Right cardiac atrium (tissue), 5 donors: ENCODE data around the gene BOK. TPM values are rescaled to one million over a fixed set of nuclear protein-coding genes. Genes with fewer than 3 reads are reported as not detected.
A peak's percentile ranks its signal among the peaks of the same experiment; 100 is the strongest.

Source experiments
- ATAC-seq, 2 donors: fragments of 200-7000 bp; cut with Tn5 transposase; one replicate each; pipeline versions ENCODE4 v1.8.0 to v1.9.1; 2020; ENCODE audit warnings: moderate library complexity in 2 of 2, mild to moderate bottlenecking in 1 of 2
- DNase-seq, 3 donors: peaks; one replicate each; pipeline ENCODE4 v3.0.0-alpha.2; 2020
- H3K27ac ChIP-seq: one replicate; pipeline ENCODE4 v1.5.1; 2013; ENCODE audit warnings: mild to moderate bottlenecking, low read length, control low read depth, moderate library complexity
- H3K27me3 ChIP-seq: one replicate; pipeline ENCODE4 v1.6.1; 2013; ENCODE audit not compliant: control insufficient read depth, insufficient read depth
- H3K4me1 ChIP-seq: one replicate; pipeline ENCODE4 v1.6.1; 2013; ENCODE audit warnings: low read length; ENCODE audit not compliant: control insufficient read depth, insufficient read depth
- H3K4me3 ChIP-seq: one replicate; pipeline ENCODE4 v1.5.1; 2013; ENCODE audit warnings: low read length, control low read depth
- H3K9me3 ChIP-seq: one replicate; pipeline ENCODE4 v1.6.1; 2013; ENCODE audit warnings: low read length; ENCODE audit not compliant: control insufficient read depth
- WGBS: extraction: QIAGEN DNeasy Blood & Tissue Kit; methylation state at CpG from one replicate; pipeline ENCODE4 v1.1.7; 2013; 5-methylcytosine and 5-hydroxymethylcytosine counted together
- intact Hi-C, 4 donors: fragments of 100-400 bp; cut with DNase I; formaldehyde crosslinking; loops; one replicate each; pipeline versions ENCODE4 v1.11.0 to v1.14.0; 2022 to 2023
- long read RNA-seq, 4 donors: library from polyadenylated mRNA; unstranded; transcript quantifications; one replicate each; pipeline ENCODE4 v2.0.0, GENCODE V29; 2020 to 2021
- polyA plus RNA-seq: library from polyadenylated mRNA; stranded (reverse); fragments of 200-250 nt; gene quantifications from one replicate; pipeline ENCODE4 v1.2.3, GENCODE V29; 2013
- total RNA-seq, 4 donors: library from RNA; stranded (reverse); fragmentation: NEBNext Ultra II Directional; extraction: Animal tissue kit (Norgen Biotek cat#: 25700); gene quantifications; one replicate each; pipeline ENCODE4 v1.2.1, GENCODE V29; 2021
- donor health status: healthy with polysubstance abuse.
- donor health status: DM: no; HTN: yes; CAD: no.
- donor health status: DM: no; HTN: no; CAD: no.
- donor health status: DM: no; HTN: yes; CAD: no; lungs with severe emphysema.
- donor health status: DM: yes; HTN: yes; CAD: no.

BOK gene, protein sequence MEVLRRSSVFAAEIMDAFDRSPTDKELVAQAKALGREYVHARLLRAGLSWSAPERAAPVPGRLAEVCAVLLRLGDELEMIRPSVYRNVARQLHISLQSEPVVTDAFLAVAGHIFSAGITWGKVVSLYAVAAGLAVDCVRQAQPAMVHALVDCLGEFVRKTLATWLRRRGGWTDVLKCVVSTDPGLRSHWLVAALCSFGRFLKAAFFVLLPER
- total RNA-seq (10 to 100 TPM in 1 of 4 donors, 1 to 10 TPM in 3; 2.8 to 15.0 (median 3.9) TPM), polyA plus RNA-seq (3.5 TPM)
- long read RNA-seq, donor 1, partial matches to known transcripts = 8 of 11 reads
- long read RNA-seq, donor 1, other reads (novel, unspliced or antisense) = 1 of 11 reads
- long read RNA-seq, donor 2, transcript BOK-201 (5 exons, 2,657 nt) = major isoform, 6 of 12 reads
- long read RNA-seq, donor 2, partial matches to known transcripts = 3 of 12 reads
- long read RNA-seq, donor 2, other reads (novel, unspliced or antisense) = 3 of 12 reads
- long read RNA-seq, donor 3, transcript BOK-201 (5 exons, 2,657 nt) = major isoform, 10 of 80 reads
- long read RNA-seq, donor 3, partial matches to known transcripts = 61 of 80 reads
- long read RNA-seq, donor 3, other reads (novel, unspliced or antisense) = 9 of 80 reads
- long read RNA-seq, donor 4, partial matches to known transcripts = 4 of 7 reads
- long read RNA-seq, donor 4, other reads (novel, unspliced or antisense) = 1 of 7 reads

DNA sequence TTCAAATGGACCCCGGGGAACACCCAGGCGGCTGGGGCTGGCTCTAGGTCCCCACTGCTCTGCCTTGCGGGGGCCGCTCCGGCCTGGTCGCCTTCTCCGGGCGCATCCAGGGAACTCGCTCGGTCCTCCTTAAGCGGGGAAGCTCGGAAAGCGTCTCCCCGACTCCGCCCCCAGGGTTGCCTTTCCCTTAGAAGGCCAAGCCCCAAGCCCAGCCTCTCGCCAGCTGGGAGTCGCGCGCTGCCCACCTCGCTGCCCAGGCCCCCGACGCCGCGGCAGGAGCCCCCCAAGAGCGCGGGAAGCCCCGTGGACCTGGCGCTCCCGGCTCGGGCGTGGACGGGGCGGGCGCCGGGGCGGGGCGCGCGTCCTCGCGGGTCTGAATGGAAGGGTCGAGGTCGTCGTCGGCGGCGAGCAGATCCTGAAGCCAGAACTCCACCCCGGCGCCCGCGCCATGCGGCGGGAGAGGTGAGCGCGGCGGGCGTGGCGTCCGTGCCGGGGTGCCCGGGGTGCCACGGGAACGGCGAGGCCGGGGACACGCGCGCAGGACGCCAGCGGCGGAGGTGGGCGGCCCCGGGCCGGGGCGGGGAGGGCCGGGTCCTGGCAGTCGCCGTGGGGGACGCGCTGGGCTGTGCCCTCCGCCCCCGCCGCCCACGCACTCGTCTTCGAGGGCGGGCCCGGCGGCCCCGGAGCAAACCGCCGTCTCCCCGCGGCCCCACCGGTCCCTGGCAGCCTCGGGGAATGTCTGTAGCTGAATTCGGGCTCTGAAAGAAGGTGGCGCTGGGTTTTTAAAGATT lies at the start of gene BOK:
Gene BOK (plus strand): TSS at position 214 of the 791 bp plus-strand sequence. CDS start 739 bp downstream, outside the sequence.
- 1% methylated on average over 98 of the region's 98 CpGs for WGBS
- H3K27ac ChIP-seq = no peak within 1 kb of the TSS
- ATAC-seq (peak; percentile 45 to 55), DNase-seq (peak; percentile 77 to 85 (median 85))
- intact Hi-C loops = no loop called here
- H3K27me3 ChIP-seq = no peaks in the 10 kb centered on the region
- H3K9me3 ChIP-seq = no peaks in the 10 kb centered on the region
- H3K4me1 ChIP-seq = no peaks in the 10 kb centered on the region
- peak within 1 kb of the TSS; percentile 50 for H3K4me3 ChIP-seq

DNA sequence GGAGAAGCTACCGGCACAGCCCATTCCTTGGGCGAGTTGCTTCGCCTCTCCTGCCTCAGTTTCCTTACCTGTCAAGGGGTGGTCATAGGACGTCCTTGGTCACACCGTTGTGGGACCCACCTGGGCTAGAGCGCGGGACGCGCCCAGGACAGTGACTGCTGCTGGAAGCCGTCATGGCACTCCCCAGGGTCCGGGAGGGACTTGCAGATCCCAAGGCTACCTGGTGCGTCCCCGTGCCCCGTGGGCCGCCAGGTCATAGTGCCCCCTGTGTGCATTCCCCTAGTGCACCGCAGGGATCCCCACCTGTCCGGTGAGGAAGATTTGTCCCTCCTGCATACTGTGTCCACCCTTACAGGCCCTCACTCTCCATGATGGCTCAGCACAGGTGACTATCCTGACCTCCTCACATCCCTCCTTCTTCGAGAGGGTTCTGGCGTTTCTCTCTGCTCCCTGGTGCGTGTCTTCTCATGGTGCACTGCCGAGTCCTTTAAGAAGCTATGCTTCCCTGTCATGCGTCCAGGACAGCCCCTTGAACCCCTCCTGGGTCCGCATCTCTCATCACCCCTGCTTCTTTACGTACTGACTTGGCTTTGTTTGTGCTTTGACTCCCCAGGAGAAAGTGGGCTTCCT lies 49.3 kb upstream of the BOK start:
- no peaks in the 10 kb centered on the region for H3K9me3 ChIP-seq
- H3K27me3 ChIP-seq = no peaks in the 10 kb centered on the region
- DNase-seq = peak in 2 of 3 donors; percentile 56 to 77
- WGBS = 22% methylated on average over 24 of the region's 24 CpGs
- peak in 1 of 2 donors; percentile 2 for ATAC-seq
- peaks cover 5% of the 10 kb centered on the region for H3K4me1 ChIP-seq
- no peak overlapping the region for H3K27ac ChIP-seq
- intact Hi-C loops = loop anchor here in 2 of 4 donors (10.0 kb wide), 1 partner anchor 126 kb away; the partner anchor contains the start of genes ATG4B (in 2 of the 2) and THAP4 (in 2 of the 2)
- H3K4me3 ChIP-seq = peak overlapping the region; percentile 51

DNA sequence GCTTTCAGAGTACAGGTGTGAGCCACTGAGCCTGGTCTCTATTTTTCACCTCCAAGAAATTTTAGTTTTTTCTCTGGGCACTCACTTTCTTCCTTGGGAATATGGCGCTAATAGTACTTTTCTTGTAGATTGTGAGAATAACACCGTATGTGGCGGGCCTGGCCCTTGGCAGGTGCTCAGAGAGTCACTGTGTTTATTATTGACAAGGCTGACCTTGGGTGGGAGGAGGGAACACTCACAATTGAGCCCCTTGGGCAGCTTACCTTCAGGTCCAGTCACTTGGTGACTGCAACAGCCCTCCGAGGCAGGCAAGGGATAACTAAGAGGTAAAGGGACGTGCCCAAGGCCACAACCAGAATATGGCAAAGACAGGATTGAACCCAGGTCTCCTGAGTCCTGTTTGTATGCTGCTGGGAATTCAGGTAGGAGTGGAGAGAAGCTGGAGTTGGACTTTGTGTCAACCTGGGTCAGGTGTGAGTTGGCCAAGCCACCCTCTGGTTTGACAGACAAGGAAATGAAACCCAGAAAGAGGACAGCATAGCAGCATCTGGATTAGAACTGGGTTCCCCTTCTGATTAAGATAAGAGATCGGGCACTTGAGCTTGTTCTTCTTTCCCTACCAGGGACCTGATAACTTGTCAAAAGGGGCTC lies 47.3 kb upstream of the BOK start:
- WGBS = 95% methylated on average over 6 of the region's 6 CpGs
- intact Hi-C loops = no loop called here
- H3K4me3 ChIP-seq = no peak overlapping the region
- DNase-seq (no peak), ATAC-seq (no peak)
- no peaks in the 10 kb centered on the region for H3K27me3 ChIP-seq
- no peaks in the 10 kb centered on the region for H3K9me3 ChIP-seq
- H3K27ac ChIP-seq = no peak overlapping the region
- no peaks in the 10 kb centered on the region for H3K4me1 ChIP-seq

DNA sequence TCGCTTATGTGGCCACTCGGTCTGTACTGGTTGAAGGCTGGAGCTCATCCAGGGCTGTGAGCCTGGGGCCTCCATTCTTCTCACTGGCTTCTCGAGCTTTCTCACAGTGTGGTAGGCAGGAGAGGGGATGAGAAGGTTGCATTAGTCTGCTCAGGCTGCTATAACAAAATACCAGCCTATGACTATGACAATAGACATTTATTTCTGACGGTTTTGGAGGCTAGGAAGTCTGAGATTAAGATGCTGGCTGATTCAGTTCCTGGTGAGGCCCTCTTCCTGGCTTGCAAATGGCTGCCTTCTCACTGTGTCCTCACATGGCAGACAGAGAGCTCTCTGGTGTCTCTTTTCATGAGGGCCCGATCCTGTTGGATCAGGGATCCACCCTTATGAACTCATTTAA lies 44.0 kb upstream of the BOK start:
- Histone ChIP-seq H3K27ac (no peak overlapping the region), H3K9me3 (no peaks in the 10 kb centered on the region), H3K4me3 (no peak overlapping the region), H3K27me3 (no peaks in the 10 kb centered on the region), H3K4me1 (no peaks in the 10 kb centered on the region)
- no peak for DNase-seq
- WGBS = 68% methylated on average over 5 of the region's 5 CpGs
- intact Hi-C loops = no loop called here
- no peak for ATAC-seq

DNA sequence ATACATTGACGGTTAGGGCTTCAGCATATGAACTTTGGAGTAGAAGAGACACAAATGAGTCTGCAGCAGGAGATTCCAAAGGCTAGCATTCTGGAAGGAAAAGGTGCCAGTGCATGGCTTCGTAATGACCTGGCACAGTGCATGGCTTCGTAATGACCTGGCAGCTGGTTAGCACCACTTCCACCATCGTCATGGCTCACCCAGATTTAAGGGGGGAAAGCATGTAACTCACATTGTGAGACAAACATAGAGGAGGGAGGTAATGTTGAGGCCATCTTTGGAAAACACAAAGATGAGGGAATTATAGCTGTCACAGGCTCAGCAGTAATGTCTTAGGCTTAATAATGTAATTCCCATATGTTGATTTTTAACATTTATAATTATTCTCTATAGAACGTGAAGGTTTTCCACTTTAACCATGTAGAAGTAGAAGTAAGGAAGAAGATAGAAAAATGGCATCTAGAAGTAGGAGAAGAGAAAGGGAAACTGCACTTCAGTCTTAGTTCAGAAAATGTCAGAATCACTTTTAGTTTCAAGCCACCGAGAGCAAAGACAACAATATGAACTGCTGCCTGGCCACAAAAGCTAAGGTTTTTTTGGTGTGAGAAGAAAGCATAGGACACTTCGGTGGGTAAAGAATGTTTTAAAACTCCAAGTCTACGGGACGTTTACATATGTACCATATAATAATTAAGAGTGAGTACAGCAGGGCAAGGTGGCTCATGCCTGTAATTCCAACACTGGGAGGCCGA lies 43.4 kb upstream of the BOK start:
- H3K4me3 ChIP-seq = no peak overlapping the region
- no peak for ATAC-seq
- WGBS = 65% methylated on average over 10 of the region's 10 CpGs

DNA sequence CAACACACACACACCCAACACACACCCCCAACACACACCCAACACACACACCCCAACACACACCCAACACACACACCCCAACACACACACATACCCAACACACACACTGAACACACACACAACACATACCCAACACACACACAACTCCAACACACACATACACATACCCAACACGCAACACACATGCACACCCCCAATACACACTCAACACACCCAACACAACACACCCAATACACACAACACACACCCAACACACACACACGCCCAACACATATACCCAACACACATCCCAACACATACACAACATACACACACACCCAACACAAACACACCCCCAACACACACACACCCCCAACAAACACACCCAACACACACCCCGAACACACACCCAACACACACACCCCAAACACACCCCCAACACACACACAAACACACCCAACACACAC lies 42.0 kb upstream of the BOK start:
- H3K4me3 ChIP-seq = no peak overlapping the region
- H3K27me3 ChIP-seq = no peaks in the 10 kb centered on the region
- ATAC-seq (no peak), DNase-seq (no peak)
- WGBS = 92% methylated on average over 3 of the region's 3 CpGs
- H3K4me1 ChIP-seq = no peaks in the 10 kb centered on the region
- H3K27ac ChIP-seq = no peak overlapping the region
- no peaks in the 10 kb centered on the region for H3K9me3 ChIP-seq
- intact Hi-C loops = no loop called here

More for the DNA sequence above, 43.4 kb upstream of the BOK start:
- intact Hi-C loops = no loop called here
- no peak for DNase-seq
- no peaks in the 10 kb centered on the region for H3K27me3 ChIP-seq
- no peaks in the 10 kb centered on the region for H3K9me3 ChIP-seq
- no peak overlapping the region for H3K27ac ChIP-seq
- no peaks in the 10 kb centered on the region for H3K4me1 ChIP-seq

DNA sequence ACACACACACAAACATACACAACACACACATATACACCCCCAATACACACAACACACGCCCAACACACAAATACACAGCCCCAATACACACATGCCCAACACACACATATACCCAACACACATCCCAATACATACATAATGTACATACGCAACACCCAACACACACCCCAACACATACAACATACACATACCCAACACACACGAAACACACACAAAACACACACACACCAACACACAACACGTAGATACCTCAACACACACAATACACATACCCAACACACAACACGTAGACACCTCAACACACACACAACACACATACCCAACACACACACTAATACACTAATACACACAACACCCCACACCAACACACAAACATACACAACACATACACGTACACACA lies 41.2 kb upstream of the BOK start:
- ATAC-seq (no peak), DNase-seq (no peak)
- no peak overlapping the region for H3K4me3 ChIP-seq
- no peak overlapping the region for H3K27ac ChIP-seq
- H3K4me1 ChIP-seq = no peaks in the 10 kb centered on the region
- H3K9me3 ChIP-seq = no peaks in the 10 kb centered on the region
- 94% methylated on average over 6 of the region's 6 CpGs for WGBS
- H3K27me3 ChIP-seq = no peaks in the 10 kb centered on the region
- intact Hi-C loops = no loop called here

DNA sequence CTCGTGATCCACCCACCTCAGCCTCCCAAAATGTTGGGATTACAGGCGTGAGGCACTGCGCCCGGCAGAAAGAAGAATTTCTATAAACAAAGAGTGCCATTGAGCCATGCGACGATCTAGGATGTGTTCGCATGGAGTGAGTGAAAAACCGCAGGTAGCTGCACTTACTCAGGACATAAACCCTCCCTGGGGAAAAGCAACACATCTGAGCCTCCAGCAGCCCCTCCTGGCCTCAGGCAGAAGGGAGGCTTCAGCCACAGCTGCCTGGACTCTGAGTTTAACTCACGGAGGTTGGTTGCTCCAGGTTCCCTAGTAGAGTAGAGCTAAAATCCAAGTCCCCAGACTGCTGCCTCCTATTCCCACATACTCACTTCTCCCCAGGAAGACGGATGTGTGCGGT lies 38.9 kb upstream of the BOK start:
- WGBS = 73% methylated on average over 11 of the region's 11 CpGs
- intact Hi-C loops = no loop called here
- Histone ChIP-seq H3K27me3 (no peaks in the 10 kb centered on the region), H3K4me3 (no peak overlapping the region), H3K9me3 (no peaks in the 10 kb centered on the region), H3K4me1 (no peaks in the 10 kb centered on the region), H3K27ac (no peak overlapping the region)
- ATAC-seq = no peak
- DNase-seq = no peak

DNA sequence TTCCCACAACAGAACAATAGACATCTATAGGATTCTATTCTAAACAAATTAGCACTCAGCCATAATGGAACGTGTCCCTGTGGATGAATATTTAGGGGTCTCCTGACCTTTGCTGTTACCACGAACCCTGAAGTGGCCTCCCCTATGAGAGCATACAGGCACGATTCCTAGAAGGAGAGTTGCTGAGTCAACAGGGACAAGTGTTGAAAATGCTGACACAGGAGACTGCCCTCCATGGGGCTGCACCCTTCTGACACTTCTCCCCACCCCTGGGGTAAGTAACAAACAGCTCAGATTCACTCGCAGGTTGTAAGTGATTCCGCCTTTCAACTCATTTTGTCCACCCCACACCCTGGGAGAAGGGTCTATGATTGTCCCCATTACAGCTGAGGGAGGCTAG lies 36.1 kb upstream of the BOK start:
- no peaks in the 10 kb centered on the region for H3K9me3 ChIP-seq
- 84% methylated on average over 5 of the region's 5 CpGs for WGBS
- no peaks in the 10 kb centered on the region for H3K4me1 ChIP-seq
- DNase-seq (no peak), ATAC-seq (no peak)
- intact Hi-C loops = no loop called here
- H3K27ac ChIP-seq = no peak overlapping the region
- no peak overlapping the region for H3K4me3 ChIP-seq
- no peaks in the 10 kb centered on the region for H3K27me3 ChIP-seq
